Measurements from ENCODE around the gene ABHD17C. TPM values are rescaled to one million over a fixed set of nuclear protein-coding genes. Genes with fewer than 3 reads are reported as not detected.

Gene ABHD17C
- total and polyA plus RNA-seq, 2 experiments from 2014 or later: 11.3 to 23.8 TPM

DNA sequence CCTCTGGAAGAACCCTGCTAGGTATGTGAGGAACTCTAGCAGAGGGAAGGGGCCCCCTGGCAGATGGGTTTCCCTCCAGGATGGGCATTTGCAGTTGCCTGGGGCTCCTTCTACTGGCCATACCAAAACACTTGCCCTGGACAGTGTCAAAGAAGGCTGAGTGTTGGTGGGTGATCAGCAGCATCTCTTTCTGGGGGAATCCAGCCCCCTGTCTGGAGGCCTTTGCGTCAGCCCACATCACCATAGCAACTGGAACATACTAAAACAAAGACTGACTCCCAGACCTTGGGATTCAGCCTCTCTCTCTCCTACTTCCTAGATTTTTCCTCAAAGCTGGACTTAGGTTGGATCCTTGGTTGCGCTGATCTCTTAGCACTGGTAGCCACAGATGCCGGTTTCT is 92.2 kb downstream of the ABHD17C start:
- H3K27me3 ChIP-seq (ENCODE audit: insufficient read depth): no peaks in the 10 kb centered on the region
- H3K9me3 Mint-ChIP-seq: no peaks in the 10 kb centered on the region
- no peak overlapping the region for H3K4me3 ChIP-seq
- H3K36me3 Mint-ChIP-seq (ENCODE audit: low read depth): no peaks in the 10 kb centered on the region
- no peaks in the 10 kb centered on the region for H3K4me1 ChIP-seq (ENCODE audit: insufficient read depth)
- no peak overlapping the region for H2AFZ ChIP-seq
- no peak overlapping the region for H3K4me2 ChIP-seq
- H3K79me2 ChIP-seq (replicated peaks; ENCODE audit: insufficient read depth): no peaks in the 10 kb centered on the region
- TF ChIP-seq STAT1 (IDR thresholded peaks at IDR 0.05; ENCODE audit: unreplicated experiment) (no peak), CTCF (conservative IDR thresholded peaks at IDR 0.05; ENCODE audit: low read depth in 2 of 2) (peak; percentile 28 to 32; a peak in 3 of 4 replicates), POLR2AphosphoS5 (IDR thresholded peaks at IDR 0.05; ENCODE audit: low read depth) (no peak)
- H3K36me3 ChIP-seq (ENCODE audit: insufficient read depth): no peaks in the 10 kb centered on the region
- peaks cover 2% of the 10 kb centered on the region; the same call in 2 of the 3 replicates for H3K4me1 Mint-ChIP-seq
- 0 out of 2 replicates have a peak, but pooled peaks cover 4% of the 10 kb centered on the region for H3K9me2 ChIP-seq (ENCODE audit: insufficient read depth)
- no peak overlapping the region for H3K27ac ChIP-seq (ENCODE audit: low read depth)
- DNase-seq (ENCODE audit: low spot score) (peak; percentile 36), ATAC-seq (peak; percentile 57)
- H3K27me3 Mint-ChIP-seq (ENCODE audit: insufficient read depth, low read depth, poor library complexity): peaks cover 5% of the 10 kb centered on the region
- no peaks in the 10 kb centered on the region for H4K20me1 ChIP-seq (replicated peaks; ENCODE audit: insufficient read depth)
- H3K27ac Mint-ChIP-seq: no peak overlapping the region
- H3K4me3 Mint-ChIP-seq: no peak overlapping the region
- no peaks in the 10 kb centered on the region for H3F3A ChIP-seq (replicated peaks; ENCODE audit: low read depth)

DNA sequence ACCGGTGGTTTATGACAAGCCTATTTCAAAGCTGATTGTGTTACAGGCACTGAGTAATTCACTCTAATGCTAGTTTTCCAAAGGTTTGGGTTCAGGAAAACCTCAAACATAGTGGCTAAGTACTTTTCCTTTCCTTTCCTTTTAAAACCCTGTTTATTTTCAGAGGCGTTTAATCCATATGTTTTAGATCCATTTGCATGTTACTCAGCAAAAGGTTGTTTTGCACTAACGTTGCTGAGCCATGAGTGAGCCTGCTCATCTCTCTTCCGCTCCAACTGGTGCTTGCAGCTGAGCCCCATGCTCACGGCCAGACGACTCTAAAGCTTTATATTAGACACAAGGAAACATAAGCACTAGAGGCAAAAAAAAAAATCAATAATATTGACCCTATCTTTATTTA is 93.4 kb downstream of the ABHD17C start:
- peaks cover 5% of the 10 kb centered on the region for H3K27me3 Mint-ChIP-seq (ENCODE audit: insufficient read depth, low read depth, poor library complexity)
- no peaks in the 10 kb centered on the region for H3F3A ChIP-seq (replicated peaks; ENCODE audit: low read depth)
- 0 out of 2 replicates have a peak, but pooled peaks cover 4% of the 10 kb centered on the region for H3K9me2 ChIP-seq (ENCODE audit: insufficient read depth)
- peaks cover 2% of the 10 kb centered on the region; the same call in 2 of the 3 replicates for H3K4me1 Mint-ChIP-seq
- H3K27ac ChIP-seq (ENCODE audit: low read depth): no peak overlapping the region
- H3K36me3 Mint-ChIP-seq (ENCODE audit: low read depth): no peaks in the 10 kb centered on the region
- no peaks in the 10 kb centered on the region for H3K4me1 ChIP-seq (ENCODE audit: insufficient read depth)
- DNase-seq (ENCODE audit: low spot score) (no peak), ATAC-seq (no peak)
- TF ChIP-seq STAT1 (IDR thresholded peaks at IDR 0.05; ENCODE audit: unreplicated experiment) (no peak), POLR2AphosphoS5 (IDR thresholded peaks at IDR 0.05; ENCODE audit: low read depth) (no peak), CTCF (conservative IDR thresholded peaks at IDR 0.05; ENCODE audit: low read depth in 2 of 2) (no peak), CREB1 (CRISPR knock-in tag; IDR thresholded peaks at IDR 0.05; ENCODE audit: low read depth) (no peak)
- H3K27ac Mint-ChIP-seq: no peak overlapping the region
- no peaks in the 10 kb centered on the region for H3K36me3 ChIP-seq (ENCODE audit: insufficient read depth)
- no peak overlapping the region for H3K4me3 ChIP-seq
- H2AFZ ChIP-seq: no peak overlapping the region
- H3K4me3 Mint-ChIP-seq: no peak overlapping the region
- H3K9me3 Mint-ChIP-seq: no peaks in the 10 kb centered on the region
- H3K4me2 ChIP-seq: no peak overlapping the region
- H4K20me1 ChIP-seq (replicated peaks; ENCODE audit: insufficient read depth): no peaks in the 10 kb centered on the region
- no peaks in the 10 kb centered on the region for H3K27me3 ChIP-seq (ENCODE audit: insufficient read depth)
- H3K79me2 ChIP-seq (replicated peaks; ENCODE audit: insufficient read depth): no peaks in the 10 kb centered on the region

DNA sequence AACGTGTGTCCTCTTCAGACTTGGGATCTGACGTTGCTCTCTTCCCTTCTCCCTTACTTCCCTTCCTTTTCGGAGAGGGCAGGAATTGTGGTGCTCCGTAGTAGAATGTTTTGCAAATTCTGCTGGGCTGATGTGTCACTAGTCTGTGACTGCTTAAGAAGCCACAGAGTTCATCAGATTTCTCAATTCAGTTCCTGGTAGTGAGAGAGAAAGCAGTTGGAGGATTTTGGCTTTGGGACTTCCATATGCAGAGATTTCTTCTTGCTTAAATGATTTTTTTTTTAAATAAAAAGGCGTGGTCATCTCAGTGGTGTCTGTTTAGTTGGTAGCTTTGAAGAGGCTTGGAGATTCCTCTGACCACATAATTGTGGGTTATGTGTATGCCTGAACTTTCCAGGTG is 94.2 kb downstream of the ABHD17C start:
- Histone ChIP-seq H4K20me1 (replicated peaks; ENCODE audit: insufficient read depth) (no peaks in the 10 kb centered on the region), H3K4me1 (ENCODE audit: insufficient read depth) (no peaks in the 10 kb centered on the region), H3K4me3 (no peak overlapping the region), H3K27ac (ENCODE audit: low read depth) (no peak overlapping the region), H3K9me2 (ENCODE audit: insufficient read depth) (0 out of 2 replicates have a peak, but pooled peaks cover 4% of the 10 kb centered on the region), H3K36me3 (ENCODE audit: insufficient read depth) (no peaks in the 10 kb centered on the region), H3K4me2 (no peak overlapping the region), H2AFZ (no peak overlapping the region; the same call in 1 of the 2 replicates), H3K27me3 (ENCODE audit: insufficient read depth) (no peaks in the 10 kb centered on the region), H3F3A (replicated peaks; ENCODE audit: low read depth) (no peaks in the 10 kb centered on the region), H3K79me2 (replicated peaks; ENCODE audit: insufficient read depth) (no peaks in the 10 kb centered on the region)
- no peak for ATAC-seq
- Mint-ChIP-seq H3K27ac (no peak overlapping the region), H3K36me3 (ENCODE audit: low read depth) (no peaks in the 10 kb centered on the region), H3K9me3 (no peaks in the 10 kb centered on the region), H3K4me3 (no peak overlapping the region), H3K27me3 (ENCODE audit: insufficient read depth, low read depth, poor library complexity) (peaks cover 5% of the 10 kb centered on the region), H3K4me1 (peaks cover 2% of the 10 kb centered on the region; the same call in 2 of the 3 replicates)
- DNase-seq (ENCODE audit: low spot score): no peak
- TF ChIP-seq POLR2AphosphoS5 (IDR thresholded peaks at IDR 0.05; ENCODE audit: low read depth): no peak
- no peak for TF ChIP-seq EZH2 (IDR thresholded peaks at IDR 0.05; ENCODE audit: low read depth, unreplicated experiment)
- TF ChIP-seq EZH2phosphoT487 (IDR thresholded peaks at IDR 0.05; ENCODE audit: unreplicated experiment): no peak
